Measurements from ENCODE around the gene CD276.

The CD276 gene

GRCh38 chr15:73747847-73748590 lies 63.8 kb downstream of the CD276 start:
- DNase-seq (ENCODE audit: low spot score), result no peak

- DNase-seq (ENCODE audit: low spot score), result no peak
Measured at GRCh38 chr15:73748730-73749129, 64.5 kb downstream of the CD276 start.

- no peak for DNase-seq (ENCODE audit: low spot score)
Measured at GRCh38 chr15:73749533-73749932, 65.3 kb downstream of the CD276 start.

GRCh38 chr15:73749971-73750370 lies 65.8 kb downstream of the CD276 start:
- DNase-seq (ENCODE audit: low spot score), result no peak

GRCh38 chr15:73750438-73750837 lies 66.3 kb downstream of the CD276 start:
- DNase-seq (ENCODE audit: low spot score), result no peak

- no peak for DNase-seq (ENCODE audit: low spot score)
Measured at GRCh38 chr15:73750951-73751350, 66.8 kb downstream of the CD276 start.

GRCh38 chr15:73751511-73751898 lies 67.3 kb downstream of the CD276 start:
- no peak for DNase-seq (ENCODE audit: low spot score)

- no peak for DNase-seq (ENCODE audit: low spot score)
Measured at GRCh38 chr15:73751899-73752805, 68.0 kb downstream of the CD276 start.

- DNase-seq (ENCODE audit: low spot score), result no peak
Measured at GRCh38 chr15:73752806-73753193, 68.6 kb downstream of the CD276 start.

GRCh38 chr15:73753250-73754130 lies 69.3 kb downstream of the CD276 start, which contains the start of gene INSYN1:
Gene INSYN1, minus strand, starts transcription at chr15:73753351. Its CDS starts 2,221 bp downstream, at chr15:73751130.
- DNase-seq (ENCODE audit: low spot score), result no peak

- DNase-seq (ENCODE audit: low spot score), result no peak
Measured at GRCh38 chr15:73754461-73754860, 70.3 kb downstream of the CD276 start.

GRCh38 chr15:73755481-73755880 lies 71.3 kb downstream of the CD276 start:
- no peak for DNase-seq (ENCODE audit: low spot score)

- no peak for DNase-seq (ENCODE audit: low spot score)
Measured at GRCh38 chr15:73755946-73756345, 71.8 kb downstream of the CD276 start.

GRCh38 chr15:73756390-73756789 lies 72.2 kb downstream of the CD276 start:
- DNase-seq (ENCODE audit: low spot score), result no peak

GRCh38 chr15:73756947-73757513 lies 72.8 kb downstream of the CD276 start:
- no peak for DNase-seq (ENCODE audit: low spot score)

GRCh38 chr15:73757571-73757970 lies 73.4 kb downstream of the CD276 start:
- no peak for DNase-seq (ENCODE audit: low spot score)

GRCh38 chr15:73758461-73758860 lies 74.3 kb downstream of the CD276 start:
- no peak for DNase-seq (ENCODE audit: low spot score)

- no peak for DNase-seq (ENCODE audit: low spot score)
Measured at GRCh38 chr15:73760330-73761329, 76.4 kb downstream of the CD276 start.

GRCh38 chr15:73763931-73764330 lies 79.7 kb downstream of the CD276 start:
- DNase-seq (ENCODE audit: low spot score), result peak; percentile 86

All from pons (tissue), 1 donor.